K562 (cell line): ENCODE data around the gene EPM2A. TPM values are rescaled to one million over a fixed set of nuclear protein-coding genes. Genes with fewer than 3 reads are reported as not detected.

Experiments
- ATAC-seq: fragments of 200-7000 bp; cut with Tn5 transposase; 3 replicates; pipeline ENCODE4 v1.9.1; 2020; ENCODE audit warnings: moderate library complexity
- BruUV-seq: library from RNA; stranded (reverse); fragments of 400-500 nt; replicated peaks from 2 replicates; lab custom pipeline; 2021; lab: Mats Ljungman, UMichigan
- CTCF ChIA-PET: fragments of 300-600 bp; formaldehyde crosslinking; extraction: SDS; loops from one replicate; lab custom pipeline; 2021; ENCODE audit warnings: low intra/inter-chr PET ratio; lab: Yijun Ruan, JAX
- POLR2A ChIA-PET: fragments of 300-600, 350-650 bp; sonication (Branson Sonifier 250); formaldehyde crosslinking; extraction: SDS; loops from one replicate; lab custom pipeline; 2021; ENCODE audit warnings: antibody characterized with exemption, inconsistent platforms; lab: Yijun Ruan, JAX
- DNase-seq, 4 experiments: peaks; one replicate each; pipeline versions ENCODE4 v3.0.0 to v3.0.0-alpha.2; 2011 to 2018; ENCODE audit warnings: low spot score in 3 of 4, mixed read lengths in 3 of 4; ENCODE audit errors: extremely low read depth in 1 of 4
- FAIRE-seq: peaks from 2 replicates; lab custom pipeline; 2011; peaks lifted over from hg19 to GRCh38; lab: Jason Lieb, UNC
- H2AFZ ChIP-seq: 2 replicates; pipeline ENCODE4 v1.6.0; 2011; ENCODE audit warnings: low read depth, low read length, control low read depth, inconsistent platforms
- H3K27ac ChIP-seq: fragments of 200-600 bp; 3 replicates; pipeline ENCODE4 v1.8.0; 2011; ENCODE audit warnings: low read depth, mild to moderate bottlenecking, control low read depth, inconsistent platforms, low read length, moderate library complexity, mixed read lengths; ENCODE audit errors: extremely low read depth
- H3K27me3 ChIP-seq, 2 experiments: fragments of 300-600 bp in 1 of 2; 2 replicates in 1 of 2; 3 replicates in 1 of 2; pipeline versions ENCODE4 v1.6.0 to v1.8.0; 2011; ENCODE audit warnings: inconsistent platforms in 2 of 2, low read length in 2 of 2, mild to moderate bottlenecking in 1 of 2, mixed read lengths in 1 of 2, moderate library complexity in 1 of 2; ENCODE audit not compliant: control insufficient read depth in 2 of 2, insufficient read depth in 2 of 2
- H3K36me3 ChIP-seq: fragments of 300-600 bp; 3 replicates; pipeline ENCODE4 v1.8.0; 2011; ENCODE audit warnings: mild to moderate bottlenecking, low read length, inconsistent platforms; ENCODE audit not compliant: control insufficient read depth, insufficient read depth
- H3K4me1 ChIP-seq, 2 experiments: fragments of 200-600 bp in 1 of 2; replicated peaks in 1 of 2; 2 replicates in 1 of 2; 3 replicates in 1 of 2; pipeline versions ENCODE4 v1.5.1 to v1.8.0; 2011; ENCODE audit warnings: inconsistent platforms in 2 of 2, low read length in 2 of 2, mild to moderate bottlenecking in 1 of 2, mixed read lengths in 1 of 2, moderate library complexity in 1 of 2; ENCODE audit not compliant: control insufficient read depth in 2 of 2, insufficient read depth in 2 of 2
- H3K4me2 ChIP-seq: 2 replicates; pipeline ENCODE4 v1.6.1; 2011; ENCODE audit warnings: low read length, control low read depth, inconsistent platforms, mixed read lengths; ENCODE audit not compliant: insufficient read depth
- H3K4me3 ChIP-seq: fragments of 200-600 bp; sonication (generic), shearing (Covaris generic); 2 replicates; pipeline ENCODE4 v1.5.1; 2016; ENCODE audit warnings: control low read depth, inconsistent platforms
- H3K79me2 ChIP-seq: fragments of 200-600 bp; 3 replicates; pipeline ENCODE4 v1.8.0; 2011; ENCODE audit warnings: low read length, inconsistent platforms; ENCODE audit not compliant: control insufficient read depth, insufficient read depth
- H3K9ac ChIP-seq, 2 experiments: 2 replicates each; pipeline versions ENCODE4 v1.6.0 to v1.6.1; 2011; ENCODE audit warnings: low read depth in 2 of 2, low read length in 2 of 2, control low read depth in 1 of 2, inconsistent platforms in 1 of 2, mild to moderate bottlenecking in 1 of 2, mixed read lengths in 1 of 2; ENCODE audit not compliant: insufficient read depth in 1 of 2
- H3K9me1 ChIP-seq: one replicate; pipeline ENCODE4 v1.6.0; 2011; ENCODE audit warnings: inconsistent platforms, mild to moderate bottlenecking, low read length, moderate library complexity; ENCODE audit not compliant: control insufficient read depth, insufficient read depth
- H3K9me3 ChIP-seq: replicated peaks from 2 replicates; pipeline ENCODE4 v1.5.1; 2011; ENCODE audit warnings: low read depth, low read length, inconsistent platforms; ENCODE audit not compliant: control insufficient read depth, insufficient read depth
- H4K20me1 ChIP-seq: replicated peaks from 2 replicates; pipeline ENCODE4 v1.6.1; 2011; ENCODE audit warnings: low read length, inconsistent platforms, mixed read lengths; ENCODE audit not compliant: control insufficient read depth, insufficient read depth
- EP400 ChIP-seq: fragments of 450-650 bp; IDR thresholded peaks from 2 replicates; pipeline ENCODE4 v1.6.1; 2017; ENCODE audit warnings: antibody characterized with exemption, mild to moderate bottlenecking, moderate library complexity
- ESRRB ChIP-seq: fragments of 250-450 bp; sonication (Bioruptor Pico); IDR thresholded peaks from 2 replicates; pipeline ENCODE4 v1.5.0; 2020; ENCODE audit warnings: mild to moderate bottlenecking, moderate library complexity, borderline replicate concordance
- NRF1 ChIP-seq, 2 experiments: fragments of 450-650 bp; IDR thresholded peaks in 1 of 2; conservative IDR thresholded peaks in 1 of 2; 2 replicates each; pipeline ENCODE4 v1.6.1; 2014; ENCODE audit warnings: mild to moderate bottlenecking in 2 of 2
- ZNF277 ChIP-seq: fragments of 250-450 bp; sonication (Bioruptor Pico); IDR thresholded peaks from 2 replicates; pipeline ENCODE4 v1.8.0; 2022; ENCODE audit warnings: inconsistent platforms, mild to moderate bottlenecking, moderate library complexity, borderline replicate concordance
- ZNF408 ChIP-seq: fragments of 250-450 bp; sonication (Bioruptor Pico); IDR thresholded peaks from 2 replicates; pipeline ENCODE4 v1.4.0; 2020; ENCODE audit warnings: low read depth, mild to moderate bottlenecking, moderate library complexity
- WGBS: fragments of 100-300 bp; shearing (Covaris generic); methylation state at CpG from one replicate; pipeline ENCODE4 v1.1.6; 2016; ENCODE audit warnings: low coverage, mixed read lengths; ENCODE audit not compliant: insufficient coverage; ENCODE audit errors: missing lambda C conversion rate; 5-methylcytosine and 5-hydroxymethylcytosine counted together
- in situ Hi-C: fragments of 300-500 bp; cut with MboI; formaldehyde crosslinking; loops from 4 replicates; pipeline ENCODE4 v1.15.0; 2018; ENCODE audit warnings: inconsistent platforms, mixed read lengths
- intact Hi-C: fragments of 100-400 bp; cut with micrococcal nuclease; formaldehyde crosslinking; loops from 2 replicates; pipeline ENCODE4 v1.14.2; 2022
- polyA plus RNA-seq, 8 experiments: library from polyadenylated mRNA; depleted of rRNA in 4 of 8; stranded (reverse) in 5 of 8; unstranded in 3 of 8; fragments of >200 nt; fragmentation: Nextera tagmentation in 2 of 8; fragmentation: Illumina TruSeq in 1 of 8; extraction: Ambion mirVana in 2 of 8; extraction: Trizol in 1 of 8; gene quantifications; 2 replicates each; pipeline versions ENCODE4 v1.2.1 to v1.2.3, GENCODE V29; 2011 to 2014; ENCODE audit warnings: inconsistent platforms in 1 of 8, missing spikeins in 1 of 8
- total RNA-seq, 7 experiments: library from RNA; depleted of rRNA in 6 of 7; stranded (reverse); fragments of >200 nt in 6 of 7; fragmentation: Illumina TruSeq in 2 of 7; extraction: Trizol in 2 of 7; gene quantifications; 2 replicates each; pipeline versions ENCODE4 v1.2.1 to v1.2.3, GENCODE V29; 2011 to 2021; ENCODE audit warnings: low replicate concordance in 1 of 7

Gene EPM2A
- total and polyA plus RNA-seq, 9 of the 15 experiments (the other 6 are each of a cell fraction or from before 2014, with no cell fraction given) = 0.35 to 5.3 (median 2.5) TPM

- H3K9me1 ChIP-seq = no peaks in the 10 kb centered on the region
- no peaks in the 10 kb centered on the region for H3K4me1 ChIP-seq
- H3K27me3 ChIP-seq = no peaks in the 10 kb centered on the region
- H2AFZ ChIP-seq = no peak overlapping the region
- H3K9me3 ChIP-seq = no peaks in the 10 kb centered on the region
- FAIRE-seq (no peak), DNase-seq (no peak), ATAC-seq (no peak)
- no peak overlapping the region for H3K9ac ChIP-seq
- no peaks in the 10 kb centered on the region for H4K20me1 ChIP-seq
- in situ Hi-C loops (no loop called here), intact Hi-C loops (no loop called here)
- no TSS peak for BruUV-seq
- no peaks in the 10 kb centered on the region for H3K79me2 ChIP-seq
- 47% methylated on average over 4 of the region's 4 CpGs for WGBS
- no peak overlapping the region for H3K27ac ChIP-seq
- CTCF ChIA-PET = no interaction called here
- no peak overlapping the region for H3K4me2 ChIP-seq
- no peak overlapping the region for H3K4me3 ChIP-seq
- H3K36me3 ChIP-seq = no peaks in the 10 kb centered on the region
- TF ChIP-seq ESRRB (no peak), NRF1 (conservative IDR thresholded peaks at IDR 0.05 in 1 of 2, IDR thresholded peaks at IDR 0.05 in 1 of 2) (no peak), ZNF408 (CRISPR knock-in tag) (no peak), ZNF277 (CRISPR knock-in tag) (0 out of 2 replicates have a peak, but pooled peaks have one; percentile 30), EP400 (no peak)
- TF ChIP-seq, all 486 proteins: peak for 1
- POLR2A ChIA-PET = interaction anchor here (0.9 kb wide), 1 partner anchor 57 kb away, joined by 3 read pairs; the partner anchor contains the start of gene FBXO30
Measured at GRCh38 chr6:145758113-145758512, 22.8 kb upstream of the EPM2A start.
